GM12873 (cell line): ENCODE measurements around the gene AMBRA1.

ENCODE experiments used
- CTCF ChIP-seq: IDR thresholded peaks from 2 replicates; pipeline ENCODE4 v1.5.1; 2012; ENCODE audit warnings: low read depth, mild to moderate bottlenecking, moderate library complexity, low read length, control low read depth; ENCODE audit not compliant: insufficient read depth; ENCODE audit errors: missing control alignments

The AMBRA1 gene

GRCh38 chr11:46562527-46562926 lies 31.3 kb downstream of the AMBRA1 start:
- TF ChIP-seq CTCF = no peak

GRCh38 chr11:46560300-46560991 lies 33.4 kb downstream of the AMBRA1 start:
- no peak for TF ChIP-seq CTCF

GRCh38 chr11:46559815-46560214 lies 34.0 kb downstream of the AMBRA1 start:
- TF ChIP-seq CTCF = no peak

- TF ChIP-seq CTCF = no peak
Measured at GRCh38 chr11:46557684-46558151, 36.1 kb downstream of the AMBRA1 start.

GRCh38 chr11:46555267-46556054 lies 38.4 kb downstream of the AMBRA1 start:
- no peak for TF ChIP-seq CTCF

GRCh38 chr11:46554213-46555147 lies 39.3 kb downstream of the AMBRA1 start:
- TF ChIP-seq CTCF = no peak
